ENCODE data around the gene PFDN5. TPM values are rescaled to one million over a fixed set of nuclear protein-coding genes. Genes with fewer than 3 reads are reported as not detected.
"Not testable (repeated sequence)": the region's sequence is repeated elsewhere in the genome, so short reads cannot be mapped to it uniquely, and the experiment has no call there.

The PFDN5 gene
- total and polyA plus RNA-seq, 2 experiments from 2014 or later = 380 to 625 TPM

GRCh38 chr12:53326460-53327185 lies 31.3 kb downstream of the PFDN5 start:
- Histone ChIP-seq H3K79me2 (ENCODE audit: insufficient read depth) (no peaks in the 10 kb centered on the region), H3K4me3 (no peak overlapping the region), H3K9ac (no peak overlapping the region), H3K4me2 (ENCODE audit: unreplicated experiment) (peak overlapping the region; percentile 85), H3K9me2 (ENCODE audit: insufficient read depth) (no peaks in the 10 kb centered on the region), H3K9me3 (ENCODE audit: low read depth) (no peaks in the 10 kb centered on the region), H3K36me3 (ENCODE audit: low read depth) (no peaks in the 10 kb centered on the region), H2AFZ (no peak overlapping the region), H3K27me3 (replicated peaks; ENCODE audit: insufficient read depth) (no peaks in the 10 kb centered on the region), H3K27ac (no peak overlapping the region), H3K4me1 (ENCODE audit: insufficient read depth) (peaks cover 3% of the 10 kb centered on the region; the same call in 1 of the 2 replicates), H3F3A (ENCODE audit: insufficient read depth) (peaks cover 10% of the 10 kb centered on the region; the same call in 1 of the 2 replicates), H4K20me1 (ENCODE audit: insufficient read depth) (no peaks in the 10 kb centered on the region)
- 74 to 77% methylated on average over 8 of the region's 8 CpGs for WGBS, 2 experiments (ENCODE audit: low coverage in 1 of 2, low lambda C conversion rate in 2 of 2, missing lambda C conversion rate in 2 of 2)
- in situ Hi-C loops (cut with MboI) = no loop called here
- DNase-seq = no peak
- TF ChIP-seq EZH2phosphoT487 (IDR thresholded peaks at IDR 0.05; ENCODE audit: insufficient read depth, low read depth) = no peak
- TF ChIP-seq EZH2 (IDR thresholded peaks at IDR 0.05; ENCODE audit: insufficient read depth, poor library complexity, severe bottlenecking) = no peak

GRCh38 chr12:53327435-53328042 lies 32.2 kb downstream of the PFDN5 start:
- DNase-seq = peak; percentile 42
- H3K27ac ChIP-seq = no peak overlapping the region
- peaks cover 3% of the 10 kb centered on the region; the same call in 1 of the 2 replicates for H3K27me3 ChIP-seq (replicated peaks; ENCODE audit: insufficient read depth)
- H3K4me2 ChIP-seq (ENCODE audit: unreplicated experiment) = no peak overlapping the region
- no peaks in the 10 kb centered on the region for H4K20me1 ChIP-seq (ENCODE audit: insufficient read depth)
- TF ChIP-seq EZH2 (IDR thresholded peaks at IDR 0.05; ENCODE audit: insufficient read depth, poor library complexity, severe bottlenecking) (no peak), EZH2phosphoT487 (IDR thresholded peaks at IDR 0.05; ENCODE audit: insufficient read depth, low read depth) (no peak)
- in situ Hi-C loops (cut with MboI) = no loop called here
- H3K9me2 ChIP-seq (ENCODE audit: insufficient read depth) = no peaks in the 10 kb centered on the region
- 94 to 96% methylated on average over 2 to 3 of the region's 3 CpGs for WGBS, 2 experiments (ENCODE audit: low coverage in 1 of 2, low lambda C conversion rate in 2 of 2, missing lambda C conversion rate in 2 of 2)
- H3K36me3 ChIP-seq (ENCODE audit: low read depth) = no peaks in the 10 kb centered on the region
- no peaks in the 10 kb centered on the region for H3K79me2 ChIP-seq (ENCODE audit: insufficient read depth)
- H3K4me3 ChIP-seq = no peak overlapping the region
- H2AFZ ChIP-seq = no peak overlapping the region
- H3K4me1 ChIP-seq (ENCODE audit: insufficient read depth) = no peaks in the 10 kb centered on the region
- H3K9ac ChIP-seq = no peak overlapping the region
- no peaks in the 10 kb centered on the region for H3K9me3 ChIP-seq (ENCODE audit: low read depth)
- peaks cover 5% of the 10 kb centered on the region; the same call in 1 of the 2 replicates for H3F3A ChIP-seq (ENCODE audit: insufficient read depth)

DNA sequence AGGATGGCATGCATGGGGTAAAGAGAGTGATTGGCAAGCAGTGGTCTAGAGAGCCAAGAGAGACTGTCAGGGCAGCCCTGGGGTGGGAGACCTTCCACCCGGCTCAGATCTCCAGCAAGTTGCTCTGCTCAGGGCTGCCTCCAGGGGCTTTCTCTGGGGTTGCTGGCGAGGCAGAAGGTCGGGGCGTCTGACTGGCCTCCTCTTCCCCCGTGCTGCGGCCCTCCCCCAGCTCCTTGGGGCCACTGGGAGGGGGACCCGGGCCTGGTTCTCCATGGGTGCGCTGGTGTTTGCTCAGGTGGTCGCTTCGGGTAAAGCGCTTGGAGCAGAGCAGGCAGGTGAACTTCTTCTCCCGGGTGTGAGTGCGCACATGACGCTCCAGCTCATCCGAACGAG lies 32.7 kb downstream of the PFDN5 start:
- no peak overlapping the region for H3K9ac ChIP-seq
- in situ Hi-C loops (cut with MboI) = no loop called here
- peaks cover 4% of the 10 kb centered on the region; the same call in 1 of the 2 replicates for H3K27me3 ChIP-seq (replicated peaks; ENCODE audit: insufficient read depth)
- no peaks in the 10 kb centered on the region for H3K79me2 ChIP-seq (ENCODE audit: insufficient read depth)
- H3K27ac ChIP-seq = no peak overlapping the region
- 41 to 44% methylated on average over 16 of the region's 16 CpGs for WGBS, 2 experiments (ENCODE audit: low coverage in 1 of 2, low lambda C conversion rate in 2 of 2, missing lambda C conversion rate in 2 of 2)
- no peaks in the 10 kb centered on the region for H3K36me3 ChIP-seq (ENCODE audit: low read depth)
- no peaks in the 10 kb centered on the region for H3K9me2 ChIP-seq (ENCODE audit: insufficient read depth)
- H4K20me1 ChIP-seq (ENCODE audit: insufficient read depth) = no peaks in the 10 kb centered on the region
- no peak overlapping the region for H2AFZ ChIP-seq
- peak; percentile 23 for DNase-seq
- H3K4me1 ChIP-seq (ENCODE audit: insufficient read depth) = no peaks in the 10 kb centered on the region
- TF ChIP-seq EZH2 (IDR thresholded peaks at IDR 0.05; ENCODE audit: insufficient read depth, poor library complexity, severe bottlenecking) (no peak), EZH2phosphoT487 (IDR thresholded peaks at IDR 0.05; ENCODE audit: insufficient read depth, low read depth) (no peak)
- H3F3A ChIP-seq (ENCODE audit: insufficient read depth) = peaks cover 5% of the 10 kb centered on the region; the same call in 1 of the 2 replicates
- H3K4me3 ChIP-seq = no peak overlapping the region
- no peaks in the 10 kb centered on the region for H3K9me3 ChIP-seq (ENCODE audit: low read depth)
- H3K4me2 ChIP-seq (ENCODE audit: unreplicated experiment) = no peak overlapping the region

GRCh38 chr12:53330671-53331070 lies 35.3 kb downstream of the PFDN5 start:
- Histone ChIP-seq H3K36me3 (ENCODE audit: low read depth) (no peaks in the 10 kb centered on the region), H3K9ac (no peak overlapping the region), H3K27me3 (replicated peaks; ENCODE audit: insufficient read depth) (peaks cover 4% of the 10 kb centered on the region; the same call in 1 of the 2 replicates), H3K9me3 (ENCODE audit: low read depth) (no peaks in the 10 kb centered on the region), H4K20me1 (ENCODE audit: insufficient read depth) (no peaks in the 10 kb centered on the region), H3K9me2 (ENCODE audit: insufficient read depth) (no peaks in the 10 kb centered on the region), H3K27ac (no peak overlapping the region), H2AFZ (no peak overlapping the region), H3K4me3 (no peak overlapping the region), H3K79me2 (ENCODE audit: insufficient read depth) (no peaks in the 10 kb centered on the region), H3K4me2 (ENCODE audit: unreplicated experiment) (no peak overlapping the region), H3F3A (ENCODE audit: insufficient read depth) (peaks cover 5% of the 10 kb centered on the region; the same call in 1 of the 2 replicates), H3K4me1 (ENCODE audit: insufficient read depth) (no peaks in the 10 kb centered on the region)
- in situ Hi-C loops (cut with MboI) = no loop called here
- TF ChIP-seq EZH2 (IDR thresholded peaks at IDR 0.05; ENCODE audit: insufficient read depth, poor library complexity, severe bottlenecking) = no peak
- no peak for DNase-seq
- WGBS, 2 experiments (ENCODE audit: low coverage in 1 of 2, low lambda C conversion rate in 2 of 2, missing lambda C conversion rate in 2 of 2) = 66 to 71% methylated on average over 5 of the region's 5 CpGs

- H3K9me2 ChIP-seq (ENCODE audit: insufficient read depth); DNase-seq; H3K4me2 ChIP-seq (ENCODE audit: unreplicated experiment); H3K9me3 ChIP-seq (ENCODE audit: low read depth); H3K9ac ChIP-seq; H3K36me3 ChIP-seq (ENCODE audit: low read depth); H3K79me2 ChIP-seq (ENCODE audit: insufficient read depth); H3K4me3 ChIP-seq; H4K20me1 ChIP-seq (ENCODE audit: insufficient read depth); H3K4me1 ChIP-seq (ENCODE audit: insufficient read depth); H3F3A ChIP-seq (ENCODE audit: insufficient read depth); in situ Hi-C loops (cut with MboI); H3K27ac ChIP-seq; H2AFZ ChIP-seq: not testable (repeated sequence)
- H3K27me3 ChIP-seq (replicated peaks; ENCODE audit: insufficient read depth) = peaks cover 16% of the 10 kb centered on the region
Observed at GRCh38 chr12:53332339-53332738, 37.0 kb downstream of the PFDN5 start.

All from GM23248 (cell line).